Fibroblast of skin of scalp (primary cell): ENCODE results near the gene ZDHHC15. TPM values are rescaled to one million over a fixed set of nuclear protein-coding genes. Genes with fewer than 3 reads are reported as not detected.
"Not testable (repeated sequence)": the region's sequence is repeated elsewhere in the genome, so short reads cannot be mapped to it uniquely, and the experiment has no call there.

ENCODE experiments used
- DNase-seq: peaks from one replicate; pipeline ENCODE4 v3.0.0-alpha.2; 2013
- polyA plus RNA-seq, 2 experiments: library from polyadenylated mRNA; unstranded; fragments of 120-200 nt; gene quantifications; one replicate each; pipeline ENCODE4 v1.2.1, GENCODE V29; 2013; ENCODE audit not compliant: insufficient read length in 2 of 2

The ZDHHC15 gene
- 0.40 TPM for polyA plus RNA-seq (2013, experiment 1 of 2; ENCODE audit: insufficient read length)
- 0.44 TPM for polyA plus RNA-seq (2013, experiment 2 of 2; ENCODE audit: insufficient read length)

- peak; percentile 48 for DNase-seq
Observed at GRCh38 chrX:75522565-75523431, at the start of gene ZDHHC15. ZDHHC15 (minus strand) TSS chrX:75523037; CDS start chrX:75523024, 13 bp downstream.

GRCh38 chrX:75560544-75560943, 37.7 kb upstream of the ZDHHC15 start:
- DNase-seq = not testable (repeated sequence)

- peak; percentile 0 for DNase-seq
Observed at GRCh38 chrX:75547783-75548182, 24.9 kb upstream of the ZDHHC15 start.

GRCh38 chrX:75546724-75547511, 24.1 kb upstream of the ZDHHC15 start:
- DNase-seq = no peak

DNA sequence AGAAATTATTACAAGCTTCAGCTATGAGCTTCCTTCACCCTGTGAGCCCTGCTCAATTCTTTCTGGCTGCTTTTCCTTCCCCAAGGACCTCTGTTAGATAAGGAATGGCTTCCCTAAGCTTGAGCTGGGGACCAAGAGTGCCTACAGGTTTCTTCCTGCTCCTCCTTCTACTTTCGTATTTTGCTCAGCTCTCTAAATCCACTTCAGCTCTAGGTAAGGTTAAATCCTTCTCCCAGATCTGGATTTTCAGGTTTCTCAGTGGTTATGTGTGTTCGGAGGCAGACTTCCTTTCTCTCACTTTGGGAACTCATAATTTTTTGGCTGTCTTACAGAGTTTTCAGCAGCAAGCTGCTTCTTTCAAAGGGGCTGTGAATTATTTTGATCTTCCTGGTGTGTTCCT, 21.9 kb upstream of the ZDHHC15 start:
- no peak for DNase-seq

DNA sequence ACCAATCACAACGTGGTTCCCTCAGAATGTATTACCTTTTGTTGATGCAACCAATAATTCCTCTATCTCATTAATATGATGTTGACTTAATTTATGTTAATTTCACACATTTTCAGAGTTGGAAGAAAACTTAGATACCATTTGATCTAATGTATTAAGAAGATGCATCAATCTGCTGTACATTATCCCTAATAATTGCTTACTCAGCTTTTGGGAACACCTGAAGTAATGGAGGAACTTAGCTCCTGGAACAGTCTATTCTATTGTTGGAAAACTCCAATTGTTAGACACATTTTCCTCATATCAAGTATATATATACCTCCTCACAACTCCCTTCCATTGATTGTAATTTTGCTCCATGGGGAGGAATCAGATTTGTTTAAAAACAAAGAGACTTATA, 38.9 kb downstream of the ZDHHC15 start:
- no peak for DNase-seq

DNA sequence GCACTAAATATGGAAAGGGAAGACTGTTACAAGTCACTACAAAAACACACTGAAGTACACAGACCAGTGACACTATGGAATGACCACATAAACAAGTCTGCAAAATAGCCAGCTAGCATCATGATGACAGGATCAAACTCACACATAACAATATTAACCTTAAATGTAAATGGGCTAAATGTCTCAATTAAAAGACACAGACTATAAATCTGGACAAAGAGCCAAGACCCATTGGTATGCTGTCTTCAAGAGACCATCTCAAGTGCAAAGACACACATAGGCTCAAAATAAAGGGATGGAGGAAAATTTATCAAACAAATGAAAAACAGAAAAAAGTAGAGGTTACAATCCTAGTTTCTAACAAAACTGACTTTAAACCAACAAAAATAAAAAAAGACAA, 61.1 kb downstream of the ZDHHC15 start:
- DNase-seq = not testable (repeated sequence)

DNA sequence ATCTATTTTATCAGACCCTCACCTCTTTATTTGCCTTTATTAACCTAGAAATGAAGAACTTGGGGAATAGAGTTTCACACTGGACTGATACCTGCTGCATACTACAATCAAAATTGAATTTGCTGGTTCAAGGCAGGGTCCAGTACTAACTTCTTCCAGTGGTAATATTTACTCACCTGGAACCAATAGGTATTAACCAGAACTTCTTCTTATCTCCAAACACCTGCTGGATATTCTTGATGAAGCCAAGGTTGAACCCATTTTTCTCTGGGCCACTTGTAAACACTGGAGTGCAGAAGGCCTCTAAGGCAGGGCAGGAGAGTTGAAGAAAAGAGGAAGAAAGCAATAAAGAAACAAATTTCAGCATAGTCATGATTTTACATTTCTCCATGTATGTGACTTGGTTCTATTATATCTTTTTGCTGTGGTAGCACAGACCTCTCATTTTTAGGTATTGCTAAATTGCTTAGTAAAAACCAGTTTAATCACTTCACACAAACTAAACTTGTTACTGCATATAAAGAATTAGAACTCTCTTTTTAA, 101.1 kb downstream of the ZDHHC15 start:
- no peak for DNase-seq

DNA sequence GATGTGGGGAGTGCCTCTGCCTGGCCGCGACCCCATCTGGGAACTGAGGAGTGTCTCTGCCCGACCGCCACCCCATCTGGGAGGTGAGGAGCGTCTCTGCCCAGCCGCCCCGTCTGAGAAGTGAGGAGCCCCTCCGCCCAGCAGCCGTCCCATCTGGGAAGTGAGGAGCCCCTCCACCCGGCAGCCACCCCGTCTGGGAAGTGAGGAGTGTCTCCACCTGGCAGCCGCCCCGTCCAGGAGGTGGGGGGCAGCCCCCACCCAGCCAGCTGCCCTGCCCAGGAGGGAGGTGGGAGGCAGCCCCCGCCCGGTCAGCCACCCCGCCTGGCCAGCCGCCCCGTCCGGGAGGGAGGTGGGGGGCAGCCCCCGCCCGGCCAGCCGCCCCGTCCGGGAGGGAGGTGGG, 115.7 kb downstream of the ZDHHC15 start:
- not testable (repeated sequence) for DNase-seq

GRCh38 chrX:75390470-75390869, 132.4 kb downstream of the ZDHHC15 start:
- no peak for DNase-seq

- DNase-seq = no peak
Observed at GRCh38 chrX:75369721-75370120, 153.1 kb downstream of the ZDHHC15 start.

- no peak for DNase-seq
Observed at GRCh38 chrX:75366861-75367260, 156.0 kb downstream of the ZDHHC15 start.

- peak; percentile 22 for DNase-seq
Observed at GRCh38 chrX:75365243-75365975, 157.4 kb downstream of the ZDHHC15 start.

- DNase-seq = no peak
Observed at GRCh38 chrX:75361788-75362187, 161.0 kb downstream of the ZDHHC15 start.

DNA sequence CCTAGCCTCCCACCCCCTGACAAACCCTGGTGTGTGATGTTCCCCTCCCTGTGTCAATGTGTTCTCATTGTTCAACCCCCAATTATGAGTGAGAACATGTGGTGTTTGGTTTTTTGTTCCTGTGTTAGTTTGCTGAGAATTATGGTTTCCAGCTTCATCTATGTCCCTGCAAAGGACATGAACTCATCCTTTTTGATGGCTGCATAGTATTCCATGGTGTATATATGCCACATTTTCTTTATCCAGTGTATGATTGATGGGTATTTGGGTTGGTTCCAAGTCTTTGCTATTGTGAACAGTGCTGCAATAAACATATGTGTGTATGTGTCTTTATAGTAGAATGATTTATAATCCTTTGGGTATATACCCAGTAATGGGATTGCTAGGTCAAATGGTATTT, 174.2 kb downstream of the ZDHHC15 start:
- DNase-seq = not testable (repeated sequence)

- peak; percentile 0 for DNase-seq
Observed at GRCh38 chrX:75337525-75337924, 185.3 kb downstream of the ZDHHC15 start.

DNA sequence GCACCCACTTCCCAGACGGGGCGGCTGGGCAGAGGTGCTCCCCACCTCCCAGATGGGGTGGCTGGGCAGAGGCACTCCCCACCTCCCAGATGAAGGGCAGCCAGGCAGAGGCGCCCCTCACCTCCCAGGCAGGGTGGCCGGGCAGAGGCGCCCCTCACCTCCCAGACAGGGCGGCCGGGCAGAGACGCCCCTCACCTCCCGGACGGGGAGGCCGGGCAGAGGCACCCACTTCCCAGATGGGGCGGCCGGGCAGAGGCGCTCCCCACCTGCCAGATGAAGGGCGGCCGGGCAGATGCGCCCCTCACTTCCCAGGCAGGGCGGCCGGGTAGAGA, 187.7 kb downstream of the ZDHHC15 start:
- DNase-seq = no peak

DNA sequence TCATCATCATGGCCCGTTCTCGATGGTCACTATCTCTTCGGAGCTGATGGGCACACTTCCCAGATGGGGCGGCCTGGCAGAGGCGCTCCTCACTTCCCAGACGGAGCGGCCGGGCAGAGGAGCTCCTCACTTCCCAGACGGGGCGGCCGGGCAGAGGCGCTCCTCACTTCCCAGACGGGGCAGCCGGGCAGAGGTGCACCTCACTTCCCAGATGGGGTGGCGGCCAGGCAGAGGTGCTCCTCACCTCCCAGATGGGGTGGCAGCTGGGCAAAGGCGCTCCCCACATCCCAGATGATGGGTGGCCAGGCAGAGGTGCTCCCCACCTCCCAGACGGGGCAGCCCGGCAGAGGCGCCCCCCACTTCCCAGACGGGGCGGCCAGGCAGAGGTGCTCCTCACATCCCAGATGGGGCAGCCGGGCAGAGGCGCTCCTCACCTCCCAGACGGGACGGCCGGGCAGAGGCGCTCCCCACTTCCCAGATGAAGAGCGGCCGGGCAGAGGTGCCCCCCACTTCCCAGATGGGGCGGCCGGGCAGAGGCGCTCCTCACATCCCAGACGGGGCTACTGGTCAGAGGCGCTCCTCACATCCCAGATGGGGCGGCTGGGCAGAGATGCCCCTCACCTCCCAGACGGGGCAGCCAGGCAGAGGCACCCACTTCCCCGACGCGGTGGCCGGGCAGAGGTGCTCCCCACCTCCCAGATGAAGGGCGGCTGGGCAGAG, 188.3 kb downstream of the ZDHHC15 start:
- DNase-seq = not testable (repeated sequence)

DNA sequence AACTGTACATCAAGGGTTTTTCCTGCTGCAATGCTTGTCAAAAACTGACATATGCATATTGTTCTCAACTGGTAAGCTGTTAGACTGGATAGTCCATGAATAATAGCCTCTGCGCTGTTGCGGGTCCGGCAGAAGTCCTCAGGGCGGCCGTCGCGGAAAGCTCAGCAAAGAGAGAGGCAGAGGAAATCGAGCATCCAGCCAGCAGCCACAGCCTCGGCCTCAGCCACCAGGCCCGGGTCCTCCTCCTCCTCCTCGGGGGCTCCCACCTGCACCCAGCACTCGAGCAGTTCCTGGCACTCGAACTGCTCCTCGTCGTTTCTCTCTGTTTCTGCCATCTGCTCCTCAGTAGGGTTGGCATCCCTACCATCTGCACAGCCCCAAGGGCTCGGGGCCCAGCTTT, 195.2 kb downstream of the ZDHHC15 start:
- DNase-seq = no peak
